Endodermal cell (in vitro differentiated cells): ENCODE measurements around the gene LARP1B. TPM values are rescaled to one million over a fixed set of nuclear protein-coding genes. Genes with fewer than 3 reads are reported as not detected.

Experiments used
- DNase-seq: peaks from one replicate; pipeline ENCODE4 v3.0.0-alpha.2; 2017
- H3K27ac ChIP-seq: 2 replicates; pipeline ENCODE4 v1.5.1; 2013; ENCODE audit warnings: mild to moderate bottlenecking, low read depth, low read length, moderate library complexity
- H3K27me3 ChIP-seq: 2 replicates; pipeline ENCODE4 v1.6.1; 2013; ENCODE audit warnings: mild to moderate bottlenecking, low read length, moderate library complexity; ENCODE audit not compliant: insufficient read depth, control insufficient read depth, poor library complexity, severe bottlenecking
- H3K36me3 ChIP-seq: 2 replicates; pipeline ENCODE4 v1.7.0; 2013; ENCODE audit warnings: mild to moderate bottlenecking, low read length, moderate library complexity; ENCODE audit not compliant: control insufficient read depth, insufficient read depth
- H3K4me1 ChIP-seq: one replicate; pipeline ENCODE4 v1.7.0; 2013; ENCODE audit warnings: low read length; ENCODE audit not compliant: control insufficient read depth, insufficient read depth
- H3K4me3 ChIP-seq: 2 replicates; pipeline ENCODE4 v1.5.1; 2013; ENCODE audit warnings: mild to moderate bottlenecking, low read length, moderate library complexity
- H3K9ac ChIP-seq: 2 replicates; pipeline ENCODE4 v1.6.1; 2013; ENCODE audit warnings: mild to moderate bottlenecking, low read length, moderate library complexity; ENCODE audit not compliant: poor library complexity, severe bottlenecking; ENCODE audit errors: extremely low read depth
- H3K9me3 ChIP-seq: 2 replicates; pipeline ENCODE4 v1.6.1; 2013; ENCODE audit warnings: mild to moderate bottlenecking, low read length, moderate library complexity; ENCODE audit not compliant: control insufficient read depth
- H3K27ac Mint-ChIP-seq: 2 replicates; pipeline ENCODE4 v1.8.0; 2020; ENCODE audit warnings: mixed read lengths
- H3K27me3 Mint-ChIP-seq: 2 replicates; pipeline ENCODE4 v1.8.0; 2021; ENCODE audit warnings: mild to moderate bottlenecking, mixed read lengths; ENCODE audit not compliant: insufficient read depth
- H3K36me3 Mint-ChIP-seq: 2 replicates; pipeline ENCODE4 v1.8.0; 2020; ENCODE audit warnings: low read depth, mixed read lengths
- H3K4me1 Mint-ChIP-seq: 2 replicates; pipeline ENCODE4 v1.8.0; 2020; ENCODE audit warnings: mixed read lengths
- H3K4me3 Mint-ChIP-seq: 2 replicates; pipeline ENCODE4 v1.8.0; 2020; ENCODE audit warnings: mild to moderate bottlenecking, moderate library complexity, mixed read lengths
- H3K9me3 Mint-ChIP-seq: 2 replicates; pipeline ENCODE4 v1.8.0; 2020; ENCODE audit warnings: mild to moderate bottlenecking, mixed read lengths
- WGBS, 2 experiments: methylation state at CpG; one replicate each; pipeline versions ENCODE4 v1.1.5 to v1.1.7; 2013; ENCODE audit warnings: missing lambda C conversion rate in 2 of 2, mixed read lengths in 1 of 2; ENCODE audit not compliant: insufficient coverage in 1 of 2, insufficient read length in 1 of 2; 5-methylcytosine and 5-hydroxymethylcytosine counted together
- total RNA-seq, 2 donors: library from RNA; stranded (reverse); fragmentation: NEBNext Ultra II Directional in 1 of 2; extraction: Animal tissue kit (Norgen Biotek cat#: 25700) in 1 of 2; gene quantifications; 2 replicates in 1 of 2; 3 replicates in 1 of 2; pipeline ENCODE4 v1.2.1, GENCODE V29; 2021
- TF ChIP-seq, protein P1 (sequence below): fragments of 200-600 bp; sonication (generic); conservative IDR thresholded peaks from 2 replicates; pipeline ENCODE4 v1.5.0; 2021; ENCODE audit warnings: antibody characterized with exemption, mild to moderate bottlenecking

The LARP1B gene
- total RNA-seq, 2 donors from 2014 or later = 27.0 to 32.6 TPM

DNA sequence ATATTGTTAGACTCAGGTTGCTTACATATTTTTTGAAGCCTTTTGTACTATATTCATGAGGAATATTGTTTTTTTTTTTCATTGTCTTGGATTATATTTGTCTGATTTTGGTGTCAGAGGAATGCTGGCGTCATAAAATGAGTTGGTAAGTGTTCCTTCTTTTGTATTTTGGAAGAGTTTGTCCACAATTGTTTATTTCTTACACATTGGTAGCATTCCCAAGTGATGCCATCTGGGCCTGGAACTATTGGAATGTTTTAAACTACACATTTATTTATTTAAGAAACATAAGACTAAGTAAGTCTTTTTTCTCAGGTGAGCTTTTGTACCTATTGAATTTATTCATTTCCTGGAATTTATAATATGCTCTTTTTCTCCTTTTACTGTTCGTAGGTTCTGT, 107.6 kb downstream of the LARP1B start:
- Histone ChIP-seq H3K9me3 (no peaks in the 10 kb centered on the region), H3K4me1 (no peaks in the 10 kb centered on the region), H3K27ac (no peak overlapping the region), H3K27me3 (no peaks in the 10 kb centered on the region), H3K4me3 (no peak overlapping the region), H3K9ac (no peak overlapping the region), H3K36me3 (peaks cover 8% of the 10 kb centered on the region)
- TF ChIP-seq, protein P1, sequence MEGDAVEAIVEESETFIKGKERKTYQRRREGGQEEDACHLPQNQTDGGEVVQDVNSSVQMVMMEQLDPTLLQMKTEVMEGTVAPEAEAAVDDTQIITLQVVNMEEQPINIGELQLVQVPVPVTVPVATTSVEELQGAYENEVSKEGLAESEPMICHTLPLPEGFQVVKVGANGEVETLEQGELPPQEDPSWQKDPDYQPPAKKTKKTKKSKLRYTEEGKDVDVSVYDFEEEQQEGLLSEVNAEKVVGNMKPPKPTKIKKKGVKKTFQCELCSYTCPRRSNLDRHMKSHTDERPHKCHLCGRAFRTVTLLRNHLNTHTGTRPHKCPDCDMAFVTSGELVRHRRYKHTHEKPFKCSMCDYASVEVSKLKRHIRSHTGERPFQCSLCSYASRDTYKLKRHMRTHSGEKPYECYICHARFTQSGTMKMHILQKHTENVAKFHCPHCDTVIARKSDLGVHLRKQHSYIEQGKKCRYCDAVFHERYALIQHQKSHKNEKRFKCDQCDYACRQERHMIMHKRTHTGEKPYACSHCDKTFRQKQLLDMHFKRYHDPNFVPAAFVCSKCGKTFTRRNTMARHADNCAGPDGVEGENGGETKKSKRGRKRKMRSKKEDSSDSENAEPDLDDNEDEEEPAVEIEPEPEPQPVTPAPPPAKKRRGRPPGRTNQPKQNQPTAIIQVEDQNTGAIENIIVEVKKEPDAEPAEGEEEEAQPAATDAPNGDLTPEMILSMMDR = no peak
- Mint-ChIP-seq H3K27ac (no peak overlapping the region), H3K27me3 (no peaks in the 10 kb centered on the region), H3K4me1 (peaks cover under 1% of the 10 kb centered on the region), H3K4me3 (no peak overlapping the region), H3K9me3 (no peaks in the 10 kb centered on the region), H3K36me3 (no peaks in the 10 kb centered on the region)
- WGBS, 2 experiments = 100% methylated on average over 1 of the region's 2 CpGs; no CpG with 5 or more reads in 1 of the 2 experiments
- no peak for DNase-seq

DNA sequence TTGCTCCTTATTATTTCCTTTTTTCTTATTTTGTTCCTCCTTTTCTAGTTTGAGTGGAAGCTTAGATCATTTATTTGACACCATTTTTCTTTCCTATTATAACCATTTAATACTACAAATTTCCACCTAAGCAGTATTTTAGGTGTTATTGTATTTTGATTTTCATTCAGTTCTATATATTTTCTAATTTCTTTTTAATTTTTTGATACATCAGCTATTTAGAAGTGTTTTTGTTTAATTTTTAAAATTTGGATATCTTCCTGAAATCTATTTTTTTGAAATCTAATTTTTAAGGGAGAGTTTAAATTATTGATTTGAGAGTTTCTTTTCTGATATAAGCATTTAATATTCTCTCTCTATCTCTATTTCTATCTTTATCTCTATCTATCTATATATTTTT, 108.1 kb downstream of the LARP1B start:
- Histone ChIP-seq H3K36me3 (peaks cover 8% of the 10 kb centered on the region), H3K9me3 (no peaks in the 10 kb centered on the region), H3K4me1 (no peaks in the 10 kb centered on the region), H3K4me3 (no peak overlapping the region), H3K27me3 (no peaks in the 10 kb centered on the region), H3K27ac (no peak overlapping the region), H3K9ac (no peak overlapping the region)
- H3K27me3 Mint-ChIP-seq = no peaks in the 10 kb centered on the region
- no peaks in the 10 kb centered on the region for H3K9me3 Mint-ChIP-seq
- no peak for DNase-seq
- H3K4me3 Mint-ChIP-seq = no peak overlapping the region
- no peaks in the 10 kb centered on the region for H3K36me3 Mint-ChIP-seq
- TF ChIP-seq, protein P1 = no peak
- H3K4me1 Mint-ChIP-seq = no peaks in the 10 kb centered on the region
- no peak overlapping the region for H3K27ac Mint-ChIP-seq

DNA sequence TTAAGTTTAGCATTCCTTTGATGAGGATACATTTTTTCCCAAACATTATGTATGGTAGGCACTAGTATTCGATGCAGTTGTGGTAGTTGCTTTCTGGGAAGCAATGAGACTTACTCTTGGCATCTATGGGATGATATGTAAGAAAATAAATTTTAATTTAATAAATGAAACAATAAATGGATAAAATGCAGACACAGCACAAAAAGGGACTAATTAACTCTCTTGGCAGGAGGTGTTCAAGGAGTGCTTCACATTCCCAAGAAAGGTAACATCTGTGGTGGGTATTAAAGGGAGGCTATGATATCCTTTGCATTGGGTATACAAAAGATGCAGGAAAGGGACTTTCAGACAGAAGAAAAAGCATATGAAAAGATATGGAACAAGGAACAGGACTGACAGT, 115.5 kb downstream of the LARP1B start:
- H3K4me1 ChIP-seq = no peaks in the 10 kb centered on the region
- Mint-ChIP-seq H3K4me1 (no peaks in the 10 kb centered on the region), H3K27ac (no peak overlapping the region), H3K4me3 (no peak overlapping the region), H3K36me3 (peaks cover 17% of the 10 kb centered on the region), H3K9me3 (no peaks in the 10 kb centered on the region), H3K27me3 (no peaks in the 10 kb centered on the region)
- peaks cover 4% of the 10 kb centered on the region for H3K9me3 ChIP-seq
- H3K4me3 ChIP-seq = no peak overlapping the region
- peaks cover 38% of the 10 kb centered on the region for H3K36me3 ChIP-seq
- no peak overlapping the region for H3K9ac ChIP-seq
- TF ChIP-seq, protein P1 = no peak
- WGBS, 2 experiments = 100% methylated on average over 1 of the region's 1 CpG; no CpG with 5 or more reads in 1 of the 2 experiments
- no peak for DNase-seq
- no peaks in the 10 kb centered on the region for H3K27me3 ChIP-seq
- H3K27ac ChIP-seq = no peak overlapping the region
